Cardiac fibroblast (primary cell): ENCODE data around the gene HIVEP3.

Experiments used
- DNase-seq, 2 donors: peaks; one replicate each; pipeline versions ENCODE4 v3.0.0 to v3.0.0-alpha.2; 2010; ENCODE audit warnings: low read depth in 2 of 2
- H3K4me3 ChIP-seq, 2 donors: replicated peaks in 1 of 2; 1 replicate in 1 of 2; 2 replicates in 1 of 2; pipeline ENCODE4 v1.5.1; 2011; ENCODE audit warnings: low read depth in 2 of 2, low read length in 2 of 2, mild to moderate bottlenecking in 2 of 2, moderate library complexity in 1 of 2
- TF ChIP-seq, protein P1 (sequence below): IDR thresholded peaks from one replicate; pipeline ENCODE4 v1.5.1; 2011; ENCODE audit warnings: low read depth, mild to moderate bottlenecking, low read length, inconsistent platforms

Gene HIVEP3

GRCh38 chr1:41813755-41814745 is 104.7 kb downstream of the HIVEP3 start:
- peak in 1 of 2 donors; percentile 45 for DNase-seq
- TF ChIP-seq, protein P1, sequence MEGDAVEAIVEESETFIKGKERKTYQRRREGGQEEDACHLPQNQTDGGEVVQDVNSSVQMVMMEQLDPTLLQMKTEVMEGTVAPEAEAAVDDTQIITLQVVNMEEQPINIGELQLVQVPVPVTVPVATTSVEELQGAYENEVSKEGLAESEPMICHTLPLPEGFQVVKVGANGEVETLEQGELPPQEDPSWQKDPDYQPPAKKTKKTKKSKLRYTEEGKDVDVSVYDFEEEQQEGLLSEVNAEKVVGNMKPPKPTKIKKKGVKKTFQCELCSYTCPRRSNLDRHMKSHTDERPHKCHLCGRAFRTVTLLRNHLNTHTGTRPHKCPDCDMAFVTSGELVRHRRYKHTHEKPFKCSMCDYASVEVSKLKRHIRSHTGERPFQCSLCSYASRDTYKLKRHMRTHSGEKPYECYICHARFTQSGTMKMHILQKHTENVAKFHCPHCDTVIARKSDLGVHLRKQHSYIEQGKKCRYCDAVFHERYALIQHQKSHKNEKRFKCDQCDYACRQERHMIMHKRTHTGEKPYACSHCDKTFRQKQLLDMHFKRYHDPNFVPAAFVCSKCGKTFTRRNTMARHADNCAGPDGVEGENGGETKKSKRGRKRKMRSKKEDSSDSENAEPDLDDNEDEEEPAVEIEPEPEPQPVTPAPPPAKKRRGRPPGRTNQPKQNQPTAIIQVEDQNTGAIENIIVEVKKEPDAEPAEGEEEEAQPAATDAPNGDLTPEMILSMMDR, result no peak

DNA sequence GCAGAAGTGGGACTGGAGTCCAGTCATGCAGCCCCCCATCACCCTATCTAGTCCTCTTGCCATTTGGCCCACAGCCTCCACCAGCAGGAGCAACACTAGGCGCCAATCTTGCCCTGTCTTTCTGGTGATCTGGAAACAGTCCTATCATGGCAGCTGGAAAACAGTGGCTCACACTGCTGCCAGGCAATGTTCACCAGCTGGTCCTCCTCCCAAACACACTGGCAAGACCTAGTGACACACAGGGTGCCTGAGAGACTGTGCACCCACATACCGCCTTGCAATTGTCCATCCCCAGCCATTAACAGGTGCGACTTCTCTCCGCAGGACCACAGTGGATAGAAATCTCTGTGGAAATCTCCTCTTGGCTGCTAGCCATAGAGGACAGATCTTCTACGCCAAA is 105.5 kb downstream of the HIVEP3 start:
- no peak for DNase-seq
- no peak overlapping the region for H3K4me3 ChIP-seq
- TF ChIP-seq, protein P1, result no peak

More at GRCh38 chr1:41813755-41814745, 104.7 kb downstream of the HIVEP3 start:
- no peak overlapping the region for H3K4me3 ChIP-seq

DNA sequence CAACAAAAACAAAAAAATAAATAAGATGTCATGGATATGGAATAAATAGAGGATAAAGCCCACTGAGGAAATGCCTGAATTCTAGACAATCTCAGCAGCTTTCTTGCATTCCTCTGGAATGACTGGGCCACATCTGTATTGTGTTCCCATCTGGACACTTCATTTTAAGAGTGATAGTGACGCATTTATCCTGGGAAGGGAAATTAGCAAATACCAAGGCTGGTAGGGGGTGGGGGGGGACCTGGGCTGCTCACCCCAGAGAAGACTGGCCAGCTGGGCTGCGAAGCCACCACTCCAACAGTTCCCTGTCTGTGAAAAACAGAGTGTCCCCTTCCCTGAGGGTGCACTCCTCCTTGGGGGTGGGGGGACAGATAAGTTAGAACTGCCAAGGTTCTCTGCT is 106.3 kb downstream of the HIVEP3 start:
- H3K4me3 ChIP-seq, result peak overlapping the region in 1 of 2 donors; percentile 8
- TF ChIP-seq, protein P1, result no peak
- DNase-seq, result peak; percentile 94 to 98

DNA sequence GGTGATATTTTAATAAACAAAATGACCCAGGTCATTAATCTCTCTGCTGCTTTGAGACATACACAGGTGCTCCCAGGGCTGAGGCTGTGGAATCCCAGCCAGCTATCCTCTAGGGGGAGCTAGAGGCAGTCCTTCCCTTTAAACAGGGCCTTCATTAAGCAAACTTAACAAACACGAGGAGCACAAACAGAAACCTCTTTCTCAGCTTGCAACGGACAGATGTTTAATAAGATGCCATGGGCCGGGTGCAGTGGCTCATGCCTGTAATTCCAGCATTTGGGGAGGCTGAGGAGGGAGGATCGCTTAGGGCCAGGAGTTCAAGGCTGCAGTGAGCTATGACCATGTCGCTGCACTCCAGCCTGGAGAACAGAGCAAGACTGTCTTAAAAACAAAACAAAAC is 106.7 kb downstream of the HIVEP3 start:
- peak overlapping the region in 1 of 2 donors; percentile 8 for H3K4me3 ChIP-seq
- TF ChIP-seq, protein P1, result peak; percentile 88
- DNase-seq, result peak; percentile 85 to 93

GRCh38 chr1:41811051-41811795 is 107.5 kb downstream of the HIVEP3 start:
- DNase-seq, result peak; percentile 41 to 72
- TF ChIP-seq, protein P1, result no peak

GRCh38 chr1:41810446-41810845 is 108.3 kb downstream of the HIVEP3 start:
- DNase-seq, result peak; percentile 61 to 62
- H3K4me3 ChIP-seq, result no peak overlapping the region
- TF ChIP-seq, protein P1, result no peak

More at GRCh38 chr1:41811051-41811795, 107.5 kb downstream of the HIVEP3 start:
- H3K4me3 ChIP-seq, result no peak overlapping the region
